IMR-90 (cell line): ENCODE measurements around the gene CHDH. TPM values are rescaled to one million over a fixed set of nuclear protein-coding genes. Genes with fewer than 3 reads are reported as not detected.

Experiments used
- ATAC-seq: fragments of 200-7000 bp; cut with Tn5 transposase; 2 replicates; pipeline ENCODE4 v1.9.1; 2020; ENCODE audit warnings: low read depth, mild to moderate bottlenecking, moderate library complexity
- BruUV-seq: library from RNA; stranded (reverse); fragments of 400-500 nt; replicated peaks from 2 replicates; lab custom pipeline; 2021; lab: Mats Ljungman, UMichigan
- CTCF ChIA-PET: fragments of 300-600 bp; formaldehyde crosslinking; extraction: SDS; loops from one replicate; lab custom pipeline; 2021; ENCODE audit warnings: antibody characterized with exemption; lab: Yijun Ruan, JAX
- POLR2A ChIA-PET: fragments of 300-600 bp; sonication (Branson Sonifier 250); formaldehyde crosslinking; loops from one replicate; lab custom pipeline; 2022; ENCODE audit warnings: antibody characterized with exemption; ENCODE audit not compliant: unreplicated experiment; lab: Charles Lee
- DNase-seq: peaks from one replicate; pipeline ENCODE4 v3.0.0; 2013
- H2AFZ ChIP-seq: replicated peaks from 2 replicates; pipeline ENCODE3; 2013; ENCODE audit warnings: low read length, mild to moderate bottlenecking; ENCODE audit not compliant: poor library complexity
- H2AK5ac ChIP-seq: 2 replicates; pipeline ENCODE4 v1.6.1; 2013; ENCODE audit warnings: low read depth, low read length, inconsistent platforms
- H2AK9ac ChIP-seq: replicated peaks from 2 replicates; pipeline ENCODE3; 2013; ENCODE audit warnings: mild to moderate bottlenecking, low read depth, low read length, moderate library complexity; ENCODE audit not compliant: poor library complexity
- H2BK120ac ChIP-seq: 2 replicates; pipeline ENCODE4 v1.6.1; 2013; ENCODE audit warnings: low read depth, low read length, inconsistent platforms
- H2BK15ac ChIP-seq: 3 replicates; pipeline ENCODE4 v1.6.1; 2013; ENCODE audit warnings: low read depth, low read length, inconsistent platforms
- H2BK20ac ChIP-seq: 2 replicates; pipeline ENCODE4 v1.6.1; 2013; ENCODE audit warnings: low read depth, mild to moderate bottlenecking, inconsistent platforms, low read length, moderate library complexity
- H2BK5ac ChIP-seq: 2 replicates; pipeline ENCODE4 v1.6.1; 2013; ENCODE audit warnings: mild to moderate bottlenecking, low read depth, low read length, inconsistent platforms; ENCODE audit not compliant: poor library complexity, severe bottlenecking
- H3K14ac ChIP-seq: replicated peaks from 2 replicates; pipeline ENCODE4 v1.6.1; 2013; ENCODE audit warnings: low read depth, low read length, inconsistent platforms
- H3K18ac ChIP-seq: 2 replicates; pipeline ENCODE4 v1.6.1; 2013; ENCODE audit warnings: low read depth, low read length, control low read depth
- H3K23ac ChIP-seq: 2 replicates; pipeline ENCODE4 v1.6.1; 2013; ENCODE audit warnings: low read depth, low read length, inconsistent platforms
- H3K27ac ChIP-seq: 2 replicates; pipeline ENCODE4 v1.5.1; 2013; ENCODE audit warnings: mild to moderate bottlenecking, control low read depth, low read length; ENCODE audit not compliant: insufficient read depth
- H3K27me3 ChIP-seq: 2 replicates; pipeline ENCODE4 v1.6.1; 2013; ENCODE audit warnings: low read length; ENCODE audit not compliant: control insufficient read depth, insufficient read depth
- H3K36me3 ChIP-seq: 2 replicates; pipeline ENCODE4 v1.6.1; 2013; ENCODE audit warnings: low read length, mixed read lengths; ENCODE audit not compliant: control insufficient read depth, insufficient read depth
- H3K4ac ChIP-seq: 2 replicates; pipeline ENCODE4 v1.6.1; 2013; ENCODE audit warnings: low read depth, low read length, inconsistent platforms
- H3K4me1 ChIP-seq: 2 replicates; pipeline ENCODE4 v1.6.1; 2013; ENCODE audit warnings: low read length, mixed read lengths; ENCODE audit not compliant: control insufficient read depth, insufficient read depth
- H3K4me2 ChIP-seq: 2 replicates; pipeline ENCODE4 v1.6.1; 2013; ENCODE audit warnings: low read depth, mild to moderate bottlenecking, control low read depth, low read length, moderate library complexity
- H3K4me3 ChIP-seq: 2 replicates; pipeline ENCODE4 v1.5.1; 2013; ENCODE audit warnings: low read depth, mild to moderate bottlenecking, control low read depth, low read length, moderate library complexity; ENCODE audit not compliant: insufficient read depth
- H3K56ac ChIP-seq: 2 replicates; pipeline ENCODE4 v1.6.1; 2013; ENCODE audit warnings: low read length, inconsistent platforms; ENCODE audit not compliant: insufficient read depth; ENCODE audit errors: extremely low read depth
- H3K79me1 ChIP-seq, 2 experiments: 2 replicates each; pipeline ENCODE4 v1.6.1; 2013; ENCODE audit warnings: low read length in 2 of 2, inconsistent platforms in 1 of 2, low read depth in 1 of 2
- H3K9ac ChIP-seq: 2 replicates; pipeline ENCODE4 v1.6.1; 2013; ENCODE audit warnings: low read depth, low read length, control low read depth
- H3K9me1 ChIP-seq: 2 replicates; pipeline ENCODE4 v1.6.1; 2013; ENCODE audit warnings: low read length, inconsistent platforms; ENCODE audit not compliant: insufficient read depth
- H3K9me3 ChIP-seq: 2 replicates; pipeline ENCODE4 v1.6.1; 2013; ENCODE audit warnings: low read length; ENCODE audit not compliant: control insufficient read depth, insufficient read depth
- H4K20me1 ChIP-seq: 2 replicates; pipeline ENCODE4 v1.6.1; 2013; ENCODE audit warnings: low read length, inconsistent platforms; ENCODE audit not compliant: insufficient read depth
- H4K5ac ChIP-seq: 2 replicates; pipeline ENCODE4 v1.6.1; 2013; ENCODE audit warnings: mild to moderate bottlenecking, low read depth, low read length, control low read depth
- H4K8ac ChIP-seq, 2 experiments: 2 replicates each; pipeline ENCODE4 v1.6.1; 2013; ENCODE audit warnings: low read depth in 2 of 2, low read length in 2 of 2, control low read depth in 1 of 2, inconsistent platforms in 1 of 2
- H4K91ac ChIP-seq: 2 replicates; pipeline ENCODE4 v1.6.1; 2013; ENCODE audit warnings: low read depth, low read length, inconsistent platforms; ENCODE audit not compliant: insufficient read depth
- CEBPB ChIP-seq: IDR thresholded peaks from 2 replicates; pipeline ENCODE4 v1.6.1; 2012; ENCODE audit warnings: low read depth, low read length, improper control_type of control experiment
- MAFK ChIP-seq: IDR thresholded peaks from 2 replicates; pipeline ENCODE4 v1.6.1; 2012; ENCODE audit warnings: low read depth, low read length, improper control_type of control experiment
- MXI1 ChIP-seq: IDR thresholded peaks from 2 replicates; pipeline ENCODE4 v1.6.1; 2012; ENCODE audit warnings: low read depth, mild to moderate bottlenecking, low read length, moderate library complexity, borderline replicate concordance
- NFE2L2 ChIP-seq: fragments of 150-350 bp; IDR thresholded peaks from 2 replicates; pipeline ENCODE4 v1.6.1; 2016; ENCODE audit warnings: low read depth, mild to moderate bottlenecking, low read length
- RAD21 ChIP-seq: IDR thresholded peaks from 2 replicates; pipeline ENCODE4 v1.6.1; 2012; ENCODE audit warnings: low read length, improper control_type of control experiment
- RCOR1 ChIP-seq: IDR thresholded peaks from 2 replicates; pipeline ENCODE4 v1.6.1; 2012; ENCODE audit warnings: mild to moderate bottlenecking, low read length, improper control_type of control experiment; ENCODE audit not compliant: insufficient replicate concordance
- WGBS, 2 experiments: methylation state at CpG; one replicate each; pipeline versions ENCODE4 v1.1.5 to v1.1.7; 2013; ENCODE audit warnings: missing lambda C conversion rate in 2 of 2; ENCODE audit not compliant: insufficient read length in 1 of 2; ENCODE audit errors: extremely low coverage in 2 of 2; 5-methylcytosine and 5-hydroxymethylcytosine counted together
- dilution Hi-C: fragments of 300-500 bp; cut with HindIII; formaldehyde crosslinking; loops from one replicate; pipeline ENCODE4 v1.14.3; 2018; ENCODE audit warnings: low sequenced_read_pairs; ENCODE audit not compliant: unreplicated experiment
- in situ Hi-C: fragments of 300-500 bp; cut with MboI; formaldehyde crosslinking; loops from 3 replicates; pipeline ENCODE4 v1.14.3; 2019; ENCODE audit warnings: low sequenced_read_pairs, inconsistent platforms, mixed read lengths
- intact Hi-C: fragments of 100-400 bp; cut with micrococcal nuclease; formaldehyde crosslinking; loops from 2 replicates; pipeline ENCODE4 v1.10.0; 2022
- polyA plus RNA-seq, 3 experiments: library from polyadenylated mRNA; depleted of rRNA; stranded (reverse); fragments of >200 nt; gene quantifications; 2 replicates each; pipeline ENCODE4 v1.2.3, GENCODE V29; 2012; ENCODE audit warnings: low replicate concordance in 1 of 3
- total RNA-seq: library from RNA; depleted of rRNA; stranded (reverse); fragments of >200 nt; gene quantifications from 2 replicates; pipeline ENCODE4 v1.2.3, GENCODE V29; 2012
- TF ChIP-seq, protein P1 (sequence below): conservative IDR thresholded peaks from 2 replicates; pipeline ENCODE4 v1.5.1; 2012; ENCODE audit warnings: mild to moderate bottlenecking, low read depth, low read length, improper control_type of control experiment
- TF ChIP-seq, protein P2 (sequence below): fragments of 150-350 bp; IDR thresholded peaks from 2 replicates; pipeline ENCODE4 v1.6.1; 2016; ENCODE audit warnings: low read depth, mild to moderate bottlenecking, low read length, moderate library complexity, borderline replicate concordance
- TF ChIP-seq, protein P3 (sequence below): fragments of 150-350 bp; IDR thresholded peaks from 2 replicates; pipeline ENCODE4 v1.6.1; 2017; ENCODE audit warnings: mild to moderate bottlenecking, antibody characterized with exemption, low read length, low read depth

The CHDH gene
- total and polyA plus RNA-seq, 2 of the 4 experiments (the other 2 are of a cell fraction) = under 0.01 to 0.19 TPM

DNA sequence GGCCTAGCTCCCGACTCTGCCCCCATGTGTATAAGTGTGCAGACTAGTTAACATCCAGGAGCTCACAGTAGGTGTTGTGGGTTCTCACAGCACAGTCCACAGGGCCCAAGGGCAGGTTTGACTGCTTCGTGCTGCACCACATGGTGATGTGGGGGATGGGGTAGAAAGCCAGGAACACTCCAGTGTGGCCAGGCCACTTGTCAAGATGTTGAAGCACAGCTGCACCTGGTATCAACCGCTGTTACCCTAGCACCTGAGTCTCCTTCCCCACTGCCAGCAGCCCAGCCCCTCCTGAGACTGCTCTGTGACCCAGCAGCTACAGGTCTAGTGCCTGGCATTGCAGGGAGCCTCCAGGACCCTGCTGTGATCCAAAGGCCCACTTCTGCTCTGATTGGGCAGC is 53.4 kb downstream of the CHDH start:
- Histone ChIP-seq H3K18ac (no peak overlapping the region), H4K91ac (no peak overlapping the region), H4K8ac (no peak overlapping the region), H3K56ac (no peak overlapping the region), H4K5ac (no peak overlapping the region), H2BK120ac (no peak overlapping the region), H2BK5ac (no peak overlapping the region), H2AK9ac (no peak overlapping the region), H3K14ac (no peak overlapping the region), H3K79me1 (no peaks in the 10 kb centered on the region), H3K4me3 (no peak overlapping the region), H3K9me3 (no peaks in the 10 kb centered on the region), H3K4me1 (no peaks in the 10 kb centered on the region), H3K4me2 (no peak overlapping the region), H2BK20ac (no peak overlapping the region), H3K27me3 (peaks cover 13% of the 10 kb centered on the region), H3K36me3 (no peaks in the 10 kb centered on the region), H2AK5ac (no peak overlapping the region), H3K23ac (no peak overlapping the region), H3K27ac (no peak overlapping the region), H2BK15ac (no peak overlapping the region), H3K9me1 (no peaks in the 10 kb centered on the region), H3K4ac (no peak overlapping the region), H2AFZ (no peak overlapping the region), H4K20me1 (no peaks in the 10 kb centered on the region), H3K9ac (no peak overlapping the region)
- CTCF ChIA-PET = no interaction called here
- in situ Hi-C loops = no loop called here
- BruUV-seq = no TSS peak
- dilution Hi-C loops = no loop called here
- no CpG with 5 or more reads among the region's 3 CpGs for whole genome bisulfite sequencing, 2 experiments
- TF ChIP-seq MAFK (no peak), MXI1 (no peak), RCOR1 (no peak), CEBPB (no peak), NFE2L2 (no peak), RAD21 (no peak)
- TF ChIP-seq, protein P1, sequence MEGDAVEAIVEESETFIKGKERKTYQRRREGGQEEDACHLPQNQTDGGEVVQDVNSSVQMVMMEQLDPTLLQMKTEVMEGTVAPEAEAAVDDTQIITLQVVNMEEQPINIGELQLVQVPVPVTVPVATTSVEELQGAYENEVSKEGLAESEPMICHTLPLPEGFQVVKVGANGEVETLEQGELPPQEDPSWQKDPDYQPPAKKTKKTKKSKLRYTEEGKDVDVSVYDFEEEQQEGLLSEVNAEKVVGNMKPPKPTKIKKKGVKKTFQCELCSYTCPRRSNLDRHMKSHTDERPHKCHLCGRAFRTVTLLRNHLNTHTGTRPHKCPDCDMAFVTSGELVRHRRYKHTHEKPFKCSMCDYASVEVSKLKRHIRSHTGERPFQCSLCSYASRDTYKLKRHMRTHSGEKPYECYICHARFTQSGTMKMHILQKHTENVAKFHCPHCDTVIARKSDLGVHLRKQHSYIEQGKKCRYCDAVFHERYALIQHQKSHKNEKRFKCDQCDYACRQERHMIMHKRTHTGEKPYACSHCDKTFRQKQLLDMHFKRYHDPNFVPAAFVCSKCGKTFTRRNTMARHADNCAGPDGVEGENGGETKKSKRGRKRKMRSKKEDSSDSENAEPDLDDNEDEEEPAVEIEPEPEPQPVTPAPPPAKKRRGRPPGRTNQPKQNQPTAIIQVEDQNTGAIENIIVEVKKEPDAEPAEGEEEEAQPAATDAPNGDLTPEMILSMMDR = no peak
- TF ChIP-seq, protein P2, sequence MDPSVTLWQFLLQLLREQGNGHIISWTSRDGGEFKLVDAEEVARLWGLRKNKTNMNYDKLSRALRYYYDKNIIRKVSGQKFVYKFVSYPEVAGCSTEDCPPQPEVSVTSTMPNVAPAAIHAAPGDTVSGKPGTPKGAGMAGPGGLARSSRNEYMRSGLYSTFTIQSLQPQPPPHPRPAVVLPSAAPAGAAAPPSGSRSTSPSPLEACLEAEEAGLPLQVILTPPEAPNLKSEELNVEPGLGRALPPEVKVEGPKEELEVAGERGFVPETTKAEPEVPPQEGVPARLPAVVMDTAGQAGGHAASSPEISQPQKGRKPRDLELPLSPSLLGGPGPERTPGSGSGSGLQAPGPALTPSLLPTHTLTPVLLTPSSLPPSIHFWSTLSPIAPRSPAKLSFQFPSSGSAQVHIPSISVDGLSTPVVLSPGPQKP = no peak
- TF ChIP-seq, protein P3, sequence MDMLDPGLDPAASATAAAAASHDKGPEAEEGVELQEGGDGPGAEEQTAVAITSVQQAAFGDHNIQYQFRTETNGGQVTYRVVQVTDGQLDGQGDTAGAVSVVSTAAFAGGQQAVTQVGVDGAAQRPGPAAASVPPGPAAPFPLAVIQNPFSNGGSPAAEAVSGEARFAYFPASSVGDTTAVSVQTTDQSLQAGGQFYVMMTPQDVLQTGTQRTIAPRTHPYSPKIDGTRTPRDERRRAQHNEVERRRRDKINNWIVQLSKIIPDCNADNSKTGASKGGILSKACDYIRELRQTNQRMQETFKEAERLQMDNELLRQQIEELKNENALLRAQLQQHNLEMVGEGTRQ = no peak
- POLR2A ChIA-PET = no interaction called here
- intact Hi-C loops = no loop called here
- DNase-seq (no peak), ATAC-seq (no peak)
